H1 (cell line): ENCODE results near the gene CCDC14. TPM values are rescaled to one million over a fixed set of nuclear protein-coding genes. Genes with fewer than 3 reads are reported as not detected.

ENCODE experiments used
- BRCA1 ChIP-seq: IDR thresholded peaks from 2 replicates; pipeline ENCODE4 v1.6.1; 2012; ENCODE audit warnings: low read depth, low read length, improper control_type of control experiment
- HDAC2 ChIP-seq, 2 experiments: fragments of 300-600 bp in 1 of 2; sonication (generic) in 1 of 2; IDR thresholded peaks; 2 replicates each; pipeline ENCODE4 v1.6.1; 2011 to 2012; ENCODE audit warnings: low read depth in 2 of 2, low read length in 2 of 2, mild to moderate bottlenecking in 2 of 2, moderate library complexity in 2 of 2, borderline replicate concordance in 1 of 2, inconsistent platforms in 1 of 2
- RAD21 ChIP-seq, 2 experiments: IDR thresholded peaks in 1 of 2; conservative IDR thresholded peaks in 1 of 2; 2 replicates each; pipeline ENCODE4 v1.6.1; 2011; ENCODE audit warnings: low read depth in 2 of 2, low read length in 2 of 2, improper control_type of control experiment in 1 of 2, inconsistent platforms in 1 of 2, mild to moderate bottlenecking in 1 of 2, moderate library complexity in 1 of 2
- TEAD4 ChIP-seq: IDR thresholded peaks from 2 replicates; pipeline ENCODE4 v1.6.1; 2012; ENCODE audit warnings: low read depth, low read length, inconsistent platforms, mixed read lengths
- USF2 ChIP-seq: IDR thresholded peaks from 2 replicates; pipeline ENCODE4 v1.6.1; 2011; ENCODE audit warnings: low read length, improper control_type of control experiment
- ZNF274 ChIP-seq: IDR thresholded peaks from 2 replicates; pipeline ENCODE4 v1.7.0; 2012; ENCODE audit warnings: low read length, borderline replicate concordance; ENCODE audit errors: extremely low read depth
- polyA plus RNA-seq, 7 experiments: library from polyadenylated mRNA; depleted of rRNA in 3 of 7; stranded (reverse) in 5 of 7; unstranded in 2 of 7; fragments of >200 nt in 5 of 7; fragments of 200-250 nt in 2 of 7; gene quantifications; 1 replicate in 5 of 7; 2 replicates in 1 of 7; 4 replicates in 1 of 7; pipeline versions ENCODE4 v1.2.1 to v1.2.3, GENCODE V29; 2011 to 2013; ENCODE audit warnings: missing spikeins in 2 of 7, mixed read lengths in 2 of 7
- total RNA-seq: library from RNA; stranded (reverse); fragmentation: NEBNext Ultra II Directional; extraction: Animal tissue kit (Norgen Biotek cat#: 25700); gene quantifications from 2 replicates; pipeline ENCODE4 v1.2.1, GENCODE V29; 2021

CCDC14 gene
- total and polyA plus RNA-seq, 2 of the 8 experiments (the other 6 are each of a cell fraction or from before 2014, with no cell fraction given) = 53.6 to 95.7 TPM

- TF ChIP-seq USF2 = no peak
- TF ChIP-seq BRCA1 = no peak
- TF ChIP-seq TEAD4 = no peak
- no peak for TF ChIP-seq RAD21 (IDR thresholded peaks at IDR 0.05 in 1 of 2, conservative IDR thresholded peaks at IDR 0.05 in 1 of 2; ENCODE audit: low read depth in 2 of 2, low read length in 2 of 2)
- no peak for TF ChIP-seq ZNF274
- no peak for TF ChIP-seq HDAC2 (IDR thresholded peaks at IDR 0.05; ENCODE audit: borderline replicate concordance in 1 of 2, low read depth in 2 of 2, low read length in 2 of 2)
Measured at GRCh38 chr3:123934250-123934649, 26.8 kb downstream of the CCDC14 start (continued).
